Suprapubic skin (tissue), 4 donors: ENCODE data around the gene ATP10B.

Experiments
- EP300 ChIP-seq: sonication (generic); formaldehyde crosslinking; IDR thresholded peaks from one replicate; pipeline ENCODE4 v1.6.1; 2017; ENCODE audit warnings: antibody characterized with exemption
- POLR2A ChIP-seq, 2 donors: fragments of 450-650 bp; IDR thresholded peaks; one replicate each; pipeline ENCODE4 v1.6.1; 2017; ENCODE audit warnings: antibody characterized with exemption in 2 of 2, mild to moderate bottlenecking in 2 of 2, moderate library complexity in 2 of 2
- POLR2AphosphoS5 ChIP-seq, 3 donors: sonication (generic); formaldehyde crosslinking; IDR thresholded peaks; one replicate each; pipeline ENCODE4 v1.6.1; 2017; ENCODE audit warnings: antibody characterized with exemption in 3 of 3
- TF ChIP-seq, protein P1 (sequence below), 2 donors: fragments of 200-600 bp in 1 of 2; fragments of 450-650 bp in 1 of 2; sonication (generic) in 1 of 2; IDR thresholded peaks; one replicate each; pipeline ENCODE4 v1.5.1; 2016 to 2019; ENCODE audit warnings: antibody characterized with exemption in 2 of 2, mild to moderate bottlenecking in 1 of 2, moderate library complexity in 1 of 2

DNA sequence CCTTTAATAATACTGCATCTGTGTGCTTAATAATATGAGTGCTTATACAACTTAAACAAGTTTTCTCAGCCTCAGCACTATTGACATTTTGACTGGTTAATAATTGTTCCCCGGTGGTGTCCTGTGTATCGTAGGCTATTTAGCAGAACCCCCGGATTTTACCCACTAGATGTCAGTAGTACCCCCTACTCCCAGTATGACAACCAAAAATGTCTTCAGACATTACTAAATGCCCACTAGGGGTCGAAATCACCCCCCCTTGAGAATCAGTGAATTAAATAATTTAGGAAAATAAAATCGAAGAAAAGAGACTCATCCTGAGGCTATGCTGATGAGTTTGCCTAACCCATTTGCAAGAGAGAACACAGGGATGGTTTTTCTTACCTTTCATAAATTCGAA lies 166.3 kb downstream of the ATP10B start:
- TF ChIP-seq, protein P1, sequence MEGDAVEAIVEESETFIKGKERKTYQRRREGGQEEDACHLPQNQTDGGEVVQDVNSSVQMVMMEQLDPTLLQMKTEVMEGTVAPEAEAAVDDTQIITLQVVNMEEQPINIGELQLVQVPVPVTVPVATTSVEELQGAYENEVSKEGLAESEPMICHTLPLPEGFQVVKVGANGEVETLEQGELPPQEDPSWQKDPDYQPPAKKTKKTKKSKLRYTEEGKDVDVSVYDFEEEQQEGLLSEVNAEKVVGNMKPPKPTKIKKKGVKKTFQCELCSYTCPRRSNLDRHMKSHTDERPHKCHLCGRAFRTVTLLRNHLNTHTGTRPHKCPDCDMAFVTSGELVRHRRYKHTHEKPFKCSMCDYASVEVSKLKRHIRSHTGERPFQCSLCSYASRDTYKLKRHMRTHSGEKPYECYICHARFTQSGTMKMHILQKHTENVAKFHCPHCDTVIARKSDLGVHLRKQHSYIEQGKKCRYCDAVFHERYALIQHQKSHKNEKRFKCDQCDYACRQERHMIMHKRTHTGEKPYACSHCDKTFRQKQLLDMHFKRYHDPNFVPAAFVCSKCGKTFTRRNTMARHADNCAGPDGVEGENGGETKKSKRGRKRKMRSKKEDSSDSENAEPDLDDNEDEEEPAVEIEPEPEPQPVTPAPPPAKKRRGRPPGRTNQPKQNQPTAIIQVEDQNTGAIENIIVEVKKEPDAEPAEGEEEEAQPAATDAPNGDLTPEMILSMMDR (IDR thresholded peaks at IDR 0.05), result no peak
- TF ChIP-seq POLR2A (IDR thresholded peaks at IDR 0.05), result no peak
- TF ChIP-seq EP300, result no peak
- TF ChIP-seq POLR2AphosphoS5 (IDR thresholded peaks at IDR 0.05), result no peak
